GM21526 (cell line): ENCODE measurements around the gene AGAP5.
"Not testable (repeated sequence)": the region's sequence is repeated elsewhere in the genome, so short reads cannot be mapped to it uniquely, and the experiment has no call there.

Experiments
- ATAC-seq: cut with Tn5 transposase; IDR thresholded peaks from one replicate; pipeline ENCODE4 v1.9.1; 2021; ENCODE audit warnings: moderate library complexity; ENCODE audit not compliant: unreplicated experiment, low FRiP score

AGAP5 gene

GRCh38 chr10:73697675-73698159, at the start of gene AGAP5:
TSS of gene AGAP5 (minus strand) at chr10:73698109. CDS start at chr10:73697755, 354 bp downstream.
- ATAC-seq, result not testable (repeated sequence)

GRCh38 chr10:73746721-73747120, 48.8 kb upstream of the AGAP5 start:
- ATAC-seq, result no peak

GRCh38 chr10:73744664-73744975, 46.7 kb upstream of the AGAP5 start:
- ATAC-seq, result peak; percentile 11

- ATAC-seq, result peak; percentile 80
Observed at GRCh38 chr10:73743905-73744663, 46.2 kb upstream of the AGAP5 start, which contains the start of gene SEC24C. TSS of gene SEC24C (plus strand) at chr10:73744372. CDS start at chr10:73746833, 2,461 bp downstream.

GRCh38 chr10:73743327-73743904, 45.5 kb upstream of the AGAP5 start:
- ATAC-seq, result no peak

- ATAC-seq, result no peak
Observed at GRCh38 chr10:73742454-73742734, 44.5 kb upstream of the AGAP5 start.

- not testable (repeated sequence) for ATAC-seq
Observed at GRCh38 chr10:73740501-73741254, 42.8 kb upstream of the AGAP5 start.

GRCh38 chr10:73734796-73735305, 36.9 kb upstream of the AGAP5 start:
- no peak for ATAC-seq

- ATAC-seq, result no peak
Observed at GRCh38 chr10:73734028-73734720, 36.3 kb upstream of the AGAP5 start.

- ATAC-seq, result no peak
Observed at GRCh38 chr10:73732931-73733623, 35.2 kb upstream of the AGAP5 start.

- ATAC-seq, result no peak
Observed at GRCh38 chr10:73732426-73732825, 34.5 kb upstream of the AGAP5 start.

- no peak for ATAC-seq
Observed at GRCh38 chr10:73731588-73732375, 33.9 kb upstream of the AGAP5 start.

GRCh38 chr10:73730153-73730906, 32.4 kb upstream of the AGAP5 start:
- peak; percentile 74 for ATAC-seq

- not testable (repeated sequence) for ATAC-seq
Observed at GRCh38 chr10:73729781-73730152, 31.9 kb upstream of the AGAP5 start.

GRCh38 chr10:73723516-73723915, 25.6 kb upstream of the AGAP5 start:
- no peak for ATAC-seq

GRCh38 chr10:73720561-73720960, 22.7 kb upstream of the AGAP5 start:
- not testable (repeated sequence) for ATAC-seq

GRCh38 chr10:73717556-73717955, 19.6 kb upstream of the AGAP5 start:
- no peak for ATAC-seq

GRCh38 chr10:73716251-73716650, 18.3 kb upstream of the AGAP5 start:
- no peak for ATAC-seq
